Astrocyte (in vitro differentiated cells and primary cell): ENCODE measurements around the gene SLC38A10.

Experiments used
- EZH2 ChIP-seq: IDR thresholded peaks from 2 replicates; pipeline ENCODE4 v1.6.1; 2012; ENCODE audit warnings: mild to moderate bottlenecking, low read length, inconsistent platforms; ENCODE audit not compliant: insufficient read depth
- TF ChIP-seq, protein P1 (sequence below): IDR thresholded peaks from 2 replicates; pipeline ENCODE4 v1.5.1; 2011; ENCODE audit warnings: low read depth, mild to moderate bottlenecking, inconsistent platforms, low read length, moderate library complexity; ENCODE audit not compliant: insufficient read depth

DNA sequence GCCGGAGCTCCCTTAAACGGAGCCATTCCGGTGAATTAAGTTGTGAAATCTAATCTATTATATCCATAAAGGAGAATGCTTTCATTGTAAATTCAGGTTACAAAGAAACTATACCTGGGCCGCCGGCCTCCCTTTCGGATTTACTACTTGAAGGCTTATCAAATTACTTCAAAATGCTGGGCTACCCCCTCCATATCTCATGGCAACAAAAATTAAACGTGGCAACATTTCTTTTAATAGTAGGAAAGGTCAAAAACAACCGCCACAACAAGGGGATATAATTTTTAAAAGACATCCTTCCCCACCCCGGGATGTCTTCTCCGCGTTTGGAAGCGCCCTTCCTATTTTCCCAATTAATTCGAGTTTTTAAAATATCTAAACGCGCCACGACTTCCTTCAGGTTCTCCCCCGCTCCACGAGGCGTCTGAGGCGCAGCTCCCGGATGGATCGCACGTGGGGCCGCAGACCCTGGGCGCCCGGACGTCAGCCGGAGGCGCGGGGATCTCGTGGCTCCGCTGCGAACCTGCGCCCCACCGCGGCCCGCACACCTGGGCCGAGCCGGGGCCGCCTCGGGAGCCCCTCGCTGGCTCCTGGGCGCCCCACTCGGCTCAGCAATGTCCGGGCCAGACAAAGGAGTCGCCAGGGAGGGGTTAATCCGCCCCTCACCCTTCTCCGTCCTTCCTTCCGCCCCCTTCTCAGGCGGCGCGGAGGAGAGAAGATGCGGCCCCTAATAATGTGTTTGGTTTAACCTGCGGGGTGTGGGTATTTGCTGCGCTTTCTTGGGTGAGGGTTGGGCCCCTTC is 47.4 kb upstream of the SLC38A10 start:
- TF ChIP-seq EZH2: no peak
- TF ChIP-seq, protein P1, sequence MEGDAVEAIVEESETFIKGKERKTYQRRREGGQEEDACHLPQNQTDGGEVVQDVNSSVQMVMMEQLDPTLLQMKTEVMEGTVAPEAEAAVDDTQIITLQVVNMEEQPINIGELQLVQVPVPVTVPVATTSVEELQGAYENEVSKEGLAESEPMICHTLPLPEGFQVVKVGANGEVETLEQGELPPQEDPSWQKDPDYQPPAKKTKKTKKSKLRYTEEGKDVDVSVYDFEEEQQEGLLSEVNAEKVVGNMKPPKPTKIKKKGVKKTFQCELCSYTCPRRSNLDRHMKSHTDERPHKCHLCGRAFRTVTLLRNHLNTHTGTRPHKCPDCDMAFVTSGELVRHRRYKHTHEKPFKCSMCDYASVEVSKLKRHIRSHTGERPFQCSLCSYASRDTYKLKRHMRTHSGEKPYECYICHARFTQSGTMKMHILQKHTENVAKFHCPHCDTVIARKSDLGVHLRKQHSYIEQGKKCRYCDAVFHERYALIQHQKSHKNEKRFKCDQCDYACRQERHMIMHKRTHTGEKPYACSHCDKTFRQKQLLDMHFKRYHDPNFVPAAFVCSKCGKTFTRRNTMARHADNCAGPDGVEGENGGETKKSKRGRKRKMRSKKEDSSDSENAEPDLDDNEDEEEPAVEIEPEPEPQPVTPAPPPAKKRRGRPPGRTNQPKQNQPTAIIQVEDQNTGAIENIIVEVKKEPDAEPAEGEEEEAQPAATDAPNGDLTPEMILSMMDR: no peak
